Gastroesophageal sphincter (tissue), 3 donors: ENCODE data around the gene VCP.

Source experiments
- CTCF ChIP-seq, 4 experiments: fragments of 200-600 bp in 2 of 4; fragments of 450-650 bp in 2 of 4; sonication (generic) in 1 of 4; IDR thresholded peaks; one replicate each; pipeline ENCODE4 v1.5.1; 2017 to 2019; ENCODE audit warnings: antibody characterized with exemption in 4 of 4, mild to moderate bottlenecking in 2 of 4, moderate library complexity in 2 of 4
- EP300 ChIP-seq: sonication (generic); formaldehyde crosslinking; IDR thresholded peaks from one replicate; pipeline ENCODE4 v1.6.1; 2017; ENCODE audit warnings: antibody characterized with exemption, mild to moderate bottlenecking
- POLR2A ChIP-seq, 2 donors: fragments of 450-650 bp; IDR thresholded peaks; one replicate each; pipeline ENCODE4 v1.6.1; 2017; ENCODE audit warnings: antibody characterized with exemption in 2 of 2, mild to moderate bottlenecking in 2 of 2, moderate library complexity in 1 of 2
- POLR2AphosphoS5 ChIP-seq: sonication (generic); formaldehyde crosslinking; IDR thresholded peaks from one replicate; pipeline ENCODE4 v1.6.1; 2017; ENCODE audit warnings: antibody characterized with exemption

GRCh38 chr9:35072461-35073278 lies at the start of gene VCP:
- TF ChIP-seq POLR2A (IDR thresholded peaks at IDR 0.05): peak; percentile 90 to 94
- no peak for TF ChIP-seq CTCF (IDR thresholded peaks at IDR 0.05)
- peak; percentile 97 for TF ChIP-seq POLR2AphosphoS5
- no peak for TF ChIP-seq EP300
